GM21526 (cell line): ENCODE data around the gene JUN.
A peak's percentile ranks its signal among the peaks of the same experiment; 100 is the strongest.

Experiments
- ATAC-seq: cut with Tn5 transposase; IDR thresholded peaks from one replicate; pipeline ENCODE4 v1.9.1; 2021; ENCODE audit warnings: moderate library complexity; ENCODE audit not compliant: unreplicated experiment, low FRiP score

Gene JUN

DNA sequence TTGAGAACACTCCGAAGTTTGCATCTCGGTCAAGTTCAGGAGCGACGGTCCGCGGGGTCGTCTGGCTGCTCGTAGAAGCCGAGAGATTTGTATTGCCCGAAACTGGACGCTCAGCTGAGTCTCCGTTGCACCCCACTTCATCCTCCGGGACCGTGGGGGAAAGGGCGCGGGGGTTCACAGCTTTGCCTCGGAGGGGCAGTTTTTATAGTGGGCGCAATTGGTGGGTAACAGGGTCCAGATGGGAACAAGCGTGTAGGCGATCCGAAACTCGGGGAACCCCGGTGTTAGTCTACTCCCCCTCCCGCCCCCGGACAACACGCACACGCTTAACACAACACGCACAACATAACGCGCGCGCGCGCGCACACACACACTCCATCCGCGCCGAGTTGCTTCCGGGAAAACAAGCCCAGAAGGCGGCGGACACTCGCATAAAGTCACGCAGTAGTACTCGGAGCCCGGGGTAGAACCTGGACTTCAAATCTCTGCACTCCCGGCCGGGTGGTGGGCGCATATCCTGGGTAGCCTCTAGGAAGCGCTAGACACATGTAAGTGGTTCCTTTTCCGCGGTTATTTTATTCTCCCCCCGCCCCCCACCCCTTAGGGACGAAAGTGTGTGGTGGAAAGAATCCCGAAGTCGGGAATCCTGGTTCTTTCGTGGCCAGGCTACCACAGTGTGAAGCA, 1.1 kb upstream of the JUN start:
- no peak for ATAC-seq

GRCh38 chr1:58783090-58783992, 506 bp downstream of the JUN start:
- ATAC-seq = peak; percentile 11

DNA sequence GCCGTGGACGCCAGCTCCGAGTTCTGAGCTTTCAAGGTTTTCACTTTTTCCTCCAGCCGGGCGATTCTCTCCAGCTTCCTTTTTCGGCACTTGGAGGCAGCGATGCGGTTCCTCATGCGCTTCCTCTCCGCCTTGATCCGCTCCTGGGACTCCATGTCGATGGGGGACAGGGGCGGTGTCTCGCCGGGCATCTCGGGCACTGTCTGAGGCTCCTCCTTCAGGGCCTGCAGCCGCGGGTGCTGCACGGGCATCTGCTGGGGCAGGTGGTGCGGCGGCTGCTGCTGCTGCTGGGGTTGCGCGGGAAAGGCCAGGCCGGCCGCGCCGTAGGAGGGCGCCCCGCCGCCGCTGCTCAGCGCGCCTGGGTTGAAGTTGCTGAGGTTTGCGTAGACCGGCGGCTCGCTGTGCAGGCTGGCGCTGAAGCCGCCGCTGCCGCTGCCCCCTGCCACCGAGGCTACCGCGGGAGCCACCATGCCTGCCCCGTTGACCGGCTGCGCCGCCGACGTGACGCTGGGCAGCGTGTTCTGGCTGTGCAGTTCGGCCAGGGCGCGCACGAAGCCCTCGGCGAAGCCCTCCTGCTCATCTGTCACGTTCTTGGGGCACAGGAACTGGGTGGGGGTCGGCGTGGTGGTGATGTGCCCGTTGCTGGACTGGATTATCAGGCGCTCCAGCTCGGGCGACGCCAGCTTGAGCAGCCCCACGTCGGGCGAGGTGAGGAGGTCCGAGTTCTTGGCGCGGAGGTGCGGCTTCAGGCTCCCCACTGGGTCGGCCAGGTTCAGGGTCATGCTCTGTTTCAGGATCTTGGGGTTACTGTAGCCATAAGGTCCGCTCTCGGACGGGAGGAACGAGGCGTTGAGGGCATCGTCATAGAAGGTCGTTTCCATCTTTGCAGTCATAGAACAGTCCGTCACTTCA, 1.4 kb downstream of the JUN start:
- no peak for ATAC-seq

GRCh38 chr1:58781541-58782177, 2.2 kb downstream of the JUN start:
- ATAC-seq = no peak

DNA sequence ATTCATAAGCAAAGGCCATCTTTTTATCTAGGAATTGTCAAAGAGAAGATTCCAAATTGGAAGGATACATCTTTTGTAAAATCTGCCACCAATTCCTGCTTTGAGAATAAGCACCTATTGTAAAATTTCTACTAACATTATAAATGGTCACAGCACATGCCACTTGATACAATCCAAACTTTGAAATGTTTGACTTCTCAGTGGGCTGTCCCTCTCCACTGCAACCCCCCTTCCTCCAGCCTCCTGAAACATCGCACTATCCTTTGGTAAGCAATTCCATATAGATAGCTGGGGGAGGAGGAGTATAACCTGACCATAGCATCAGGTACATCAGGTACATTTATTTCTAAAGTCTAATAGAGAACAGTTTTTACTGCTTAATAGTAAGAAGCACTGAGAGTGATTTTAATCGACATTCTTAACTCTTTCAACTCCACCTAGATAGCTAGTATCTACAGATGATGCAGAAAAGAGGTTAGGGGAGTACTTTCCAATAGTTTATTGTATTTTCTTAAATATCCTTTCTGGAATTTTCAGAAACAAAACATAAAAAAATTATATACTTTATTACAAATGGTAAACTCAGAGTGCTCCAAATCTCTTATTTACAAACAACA, 2.9 kb downstream of the JUN start:
- no peak for ATAC-seq

DNA sequence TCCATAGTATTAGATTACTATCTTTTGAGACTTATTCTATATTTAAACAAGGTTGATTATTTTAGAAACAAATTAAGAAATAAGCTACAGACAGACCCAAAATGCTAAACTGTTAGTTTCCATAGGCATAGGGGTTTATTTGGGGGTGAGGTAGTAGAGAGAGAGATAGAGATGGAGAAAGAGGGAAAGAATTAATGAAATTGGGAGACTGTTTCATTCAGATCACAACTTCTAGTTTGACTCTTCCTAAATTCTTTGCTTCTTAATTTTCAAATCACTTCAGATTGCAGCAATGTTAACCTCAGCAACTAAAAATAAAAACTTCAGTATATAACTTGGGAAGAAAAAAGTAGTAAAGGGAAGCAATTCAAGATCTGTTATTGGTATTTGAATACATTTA, 3.4 kb downstream of the JUN start:
- no peak for ATAC-seq

DNA sequence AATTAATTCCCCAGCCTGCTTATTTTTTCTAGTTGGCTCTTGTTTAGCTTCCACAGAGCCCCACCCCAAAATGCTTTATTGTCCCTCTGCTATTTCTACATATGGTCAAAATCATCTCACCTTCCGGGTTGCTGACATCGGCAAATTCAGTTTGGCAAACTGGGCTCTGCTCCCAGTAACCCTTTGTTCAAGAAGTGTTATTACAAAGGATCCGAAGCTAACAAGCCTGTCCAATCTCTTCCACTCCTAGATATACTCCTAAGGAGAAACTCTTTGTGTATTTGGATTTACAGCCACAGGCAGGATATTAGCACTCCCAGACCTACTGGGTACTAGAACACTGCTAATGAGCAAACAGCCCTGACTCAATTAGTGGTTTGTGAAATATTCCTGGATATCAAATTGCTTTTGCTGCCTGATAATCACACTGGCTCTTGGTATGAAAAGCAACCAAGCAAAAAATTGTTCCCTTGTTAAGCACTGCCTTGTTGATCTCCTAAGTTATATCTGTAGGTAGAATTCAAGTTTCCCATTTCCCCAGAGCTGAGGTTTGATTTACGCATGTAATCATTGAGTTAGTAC, 4.0 kb downstream of the JUN start:
- ATAC-seq = no peak

- ATAC-seq = no peak
These were observed 4.6 kb downstream of the JUN start for GRCh38 chr1:58779059-58779754.

DNA sequence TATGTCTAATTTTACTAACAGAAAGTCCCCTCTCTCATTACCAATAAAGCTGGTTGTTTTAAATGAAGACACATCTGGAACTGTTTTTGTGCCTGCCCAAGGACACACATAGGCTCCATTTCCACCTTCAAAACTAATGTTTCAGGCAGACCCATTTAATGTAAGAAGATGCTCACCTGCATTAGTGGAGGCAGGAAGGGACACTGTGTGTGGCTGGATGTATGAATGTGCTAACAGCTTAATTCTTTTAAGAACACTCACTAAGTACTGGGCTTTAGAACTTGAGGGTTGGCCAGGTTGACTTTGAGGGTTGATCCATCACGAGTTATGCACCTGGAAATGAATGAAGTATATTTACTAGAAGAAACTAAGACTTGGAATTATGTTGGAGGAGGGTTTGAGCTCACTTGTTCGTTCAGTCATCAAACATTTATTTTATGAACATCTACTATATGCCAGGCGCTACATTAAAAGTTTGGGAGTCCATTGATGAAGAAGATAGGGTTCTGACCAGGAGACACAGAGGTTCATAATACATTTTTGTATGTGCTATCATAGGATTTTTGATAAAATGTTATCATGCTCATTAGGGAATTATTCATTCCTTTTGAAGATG, 5.4 kb downstream of the JUN start:
- ATAC-seq = no peak

DNA sequence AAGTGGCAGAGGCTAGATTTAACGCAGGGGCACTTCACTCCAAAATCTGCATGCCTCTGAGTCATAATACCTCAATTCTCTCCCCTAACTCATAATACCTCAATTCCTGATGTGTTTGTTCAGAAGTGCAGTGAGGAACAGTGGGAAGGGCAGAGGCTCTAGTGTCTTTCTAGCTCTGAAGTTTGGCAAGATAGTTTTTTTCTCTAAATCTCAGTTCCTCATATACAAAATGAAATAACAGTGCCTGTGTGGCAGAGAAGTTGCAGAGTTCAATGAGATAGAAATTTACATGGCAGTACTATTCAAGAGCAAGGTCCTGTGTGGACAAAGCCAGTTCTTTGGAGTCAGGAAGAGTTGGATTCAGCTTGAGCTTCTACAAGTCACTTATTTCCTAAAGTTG, 9.8 kb downstream of the JUN start:
- no peak for ATAC-seq

DNA sequence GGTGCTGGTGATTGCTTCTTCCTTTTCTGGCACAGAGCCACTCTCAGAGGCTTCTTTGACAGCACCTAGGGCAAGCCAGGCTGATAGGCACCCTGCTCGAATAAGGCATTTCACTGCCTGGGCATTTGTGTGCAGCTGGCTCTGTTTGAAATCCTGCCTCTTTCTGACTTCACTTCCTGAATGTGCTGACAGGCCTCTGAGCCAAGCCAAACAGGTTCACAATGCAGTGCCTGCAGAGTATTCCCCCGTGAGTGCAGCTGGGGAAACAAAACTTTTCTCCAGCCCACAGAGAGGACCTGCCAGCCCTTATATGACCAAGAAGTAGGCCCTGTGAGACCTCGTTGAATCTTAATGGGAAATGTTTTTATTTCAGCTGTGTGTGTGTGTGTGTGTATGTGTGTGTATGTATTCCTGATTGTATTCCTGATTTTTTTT, 10.4 kb downstream of the JUN start:
- no peak for ATAC-seq

DNA sequence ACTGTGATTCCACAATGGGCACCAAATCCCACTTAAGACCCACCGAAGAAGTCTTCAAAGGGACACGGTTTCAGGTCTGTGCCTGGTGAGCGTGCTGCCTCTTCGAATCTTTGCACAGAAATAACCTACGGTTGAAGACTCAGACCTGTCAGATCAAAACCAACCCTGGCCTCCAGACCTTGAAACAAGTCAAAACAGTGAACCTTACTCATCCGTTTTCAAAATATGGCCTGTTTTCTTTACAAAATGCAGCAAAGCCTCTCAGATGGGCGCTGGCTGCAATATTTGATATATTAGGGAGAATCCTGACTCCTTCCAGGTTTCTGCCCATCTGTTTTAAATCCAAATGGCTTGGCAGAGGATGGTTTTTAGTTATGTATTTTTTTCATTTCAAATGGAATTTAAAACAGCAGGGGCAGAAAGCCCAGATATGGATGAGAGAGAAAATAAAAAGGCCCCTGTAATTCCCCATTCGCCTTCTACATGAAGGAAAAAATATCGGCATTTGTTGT, 14.0 kb downstream of the JUN start:
- ATAC-seq = no peak

DNA sequence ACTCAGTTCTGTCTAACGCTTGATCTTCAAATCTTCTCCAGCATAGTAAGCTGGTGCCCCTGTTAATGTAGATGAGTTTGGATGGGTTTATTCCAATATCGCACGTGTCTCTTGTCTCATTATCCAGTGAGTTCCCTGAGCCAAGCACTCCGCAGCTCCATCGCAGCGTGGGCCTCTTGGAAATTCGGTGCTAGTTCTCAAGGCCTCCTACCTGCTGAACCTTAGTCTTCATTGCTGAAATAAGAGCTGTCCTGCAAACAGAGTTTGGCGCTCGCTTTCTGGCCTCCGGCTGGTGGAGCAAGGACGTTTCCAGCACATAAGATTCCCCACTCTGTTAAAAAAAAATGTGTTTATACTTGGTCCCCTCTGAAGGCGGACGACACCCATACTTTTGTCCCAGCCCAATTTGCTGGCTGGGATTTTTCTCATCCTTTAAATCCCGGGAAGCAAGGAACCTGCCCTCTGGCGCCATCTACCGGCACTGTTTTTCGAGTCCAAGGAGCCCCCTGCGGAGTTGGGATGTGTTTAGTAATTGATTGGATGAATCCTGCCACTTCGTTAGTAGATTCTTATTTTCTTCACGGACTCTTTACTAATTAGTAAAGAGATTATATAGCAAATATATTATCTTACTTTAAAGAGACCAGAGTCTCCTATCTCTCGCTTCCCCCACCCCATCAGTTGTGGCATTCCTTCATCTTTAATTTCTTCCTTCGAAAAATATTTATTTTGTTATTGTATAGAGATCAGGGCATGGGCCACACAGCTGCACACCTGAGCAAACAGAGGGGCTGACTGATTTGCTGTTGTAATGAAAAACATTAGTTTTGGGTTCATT, 14.7 kb downstream of the JUN start:
- no peak for ATAC-seq

- no peak for ATAC-seq
These were observed 15.6 kb downstream of the JUN start for GRCh38 chr1:58768191-58768731.

GRCh38 chr1:58767143-58767542, 16.7 kb downstream of the JUN start:
- no peak for ATAC-seq

- no peak for ATAC-seq
These were observed 18.4 kb downstream of the JUN start for GRCh38 chr1:58765441-58765840.

DNA sequence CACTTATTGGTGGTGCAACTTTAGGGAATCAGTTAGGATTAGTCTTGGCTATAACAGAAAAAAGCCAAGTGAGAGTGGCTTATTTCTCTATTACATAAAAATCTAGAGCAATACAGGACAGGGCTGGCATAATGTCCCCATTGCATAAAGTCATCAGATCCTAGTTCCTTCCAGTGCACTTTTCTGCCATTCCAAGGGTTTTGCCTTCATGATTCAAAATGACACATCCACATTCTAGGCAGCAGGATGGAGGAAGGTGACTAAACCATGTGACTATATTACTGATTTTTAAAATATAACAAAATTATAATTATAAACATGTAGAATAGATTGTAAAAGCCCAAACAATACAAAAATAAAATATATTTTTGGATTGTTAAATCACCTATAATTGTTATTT, 18.8 kb downstream of the JUN start:
- no peak for ATAC-seq
